Neural cell (in vitro differentiated cells): ENCODE measurements around the gene PRR15L. TPM values are rescaled to one million over a fixed set of nuclear protein-coding genes. Genes with fewer than 3 reads are reported as not detected.

Experiments
- H2AFZ ChIP-seq: fragments of 200-600, 300-800 bp; sonication (generic), shearing (Covaris generic); 2 replicates; pipeline ENCODE4 v1.6.0; 2014; ENCODE audit warnings: low read depth, mild to moderate bottlenecking, antibody characterized with exemption, low read length, moderate library complexity
- H3F3A ChIP-seq: fragments of 200-600 bp; shearing (Covaris generic); 2 replicates; pipeline ENCODE4 v1.6.1; 2016; ENCODE audit warnings: mild to moderate bottlenecking, moderate library complexity, mixed read lengths, antibody characterized with exemption, low read length; ENCODE audit not compliant: insufficient read depth, poor library complexity, severe bottlenecking
- H3K27ac ChIP-seq: fragments of 200-600, 300-800 bp; sonication (generic), shearing (Covaris generic); 2 replicates; pipeline ENCODE4 v1.5.1; 2014; ENCODE audit warnings: mild to moderate bottlenecking, low read length, moderate library complexity
- H3K27me3 ChIP-seq: fragments of 300-800, 200-600 bp; sonication (generic), shearing (Covaris generic); 2 replicates; pipeline ENCODE4 v1.6.0; 2014; ENCODE audit warnings: mild to moderate bottlenecking, low read depth, low read length, moderate library complexity; ENCODE audit not compliant: insufficient read depth
- H3K36me3 ChIP-seq: fragments of 300-800, 200-600 bp; sonication (generic), shearing (Covaris generic); 2 replicates; pipeline ENCODE4 v1.5.1; 2014; ENCODE audit warnings: mild to moderate bottlenecking, antibody characterized with exemption, low read length, moderate library complexity; ENCODE audit not compliant: insufficient read depth
- H3K4me2 ChIP-seq: fragments of 300-800, 200-600 bp; sonication (generic), shearing (Covaris generic); 2 replicates; pipeline ENCODE4 v1.6.0; 2014; ENCODE audit warnings: mild to moderate bottlenecking, low read length
- H3K4me3 ChIP-seq: fragments of 300-800, 200-600 bp; sonication (generic), shearing (Covaris generic); 2 replicates; pipeline ENCODE4 v1.5.1; 2014; ENCODE audit warnings: mild to moderate bottlenecking, low read length, moderate library complexity
- H3K79me2 ChIP-seq: fragments of 200-600 bp; shearing (Covaris generic); replicated peaks from 2 replicates; pipeline ENCODE4 v1.6.0; 2014; ENCODE audit warnings: mild to moderate bottlenecking, low read length, moderate library complexity; ENCODE audit not compliant: insufficient read depth
- H3K9ac ChIP-seq: fragments of 300-800, 200-600 bp; sonication (generic), shearing (Covaris generic); 2 replicates; pipeline ENCODE4 v1.6.1; 2016; ENCODE audit warnings: mild to moderate bottlenecking, low read length, mixed read lengths
- H3K9me2 ChIP-seq: fragments of 200-600 bp; shearing (Covaris generic); 2 replicates; pipeline ENCODE4 v1.6.1; 2016; ENCODE audit warnings: mild to moderate bottlenecking, low read length, mixed read lengths; ENCODE audit not compliant: insufficient read depth
- H3K9me3 ChIP-seq: fragments of 200-600, 300-800 bp; sonication (generic), shearing (Covaris generic); 2 replicates; pipeline ENCODE4 v1.6.1; 2016; ENCODE audit warnings: mild to moderate bottlenecking, mixed run types, low read length, moderate library complexity, mixed read lengths
- H4K20me1 ChIP-seq: fragments of 200-600 bp; shearing (Covaris generic); 2 replicates; pipeline ENCODE4 v1.6.1; 2016; ENCODE audit warnings: mild to moderate bottlenecking, mixed run types; ENCODE audit not compliant: insufficient read depth
- EP300 ChIP-seq: fragments of 450-650 bp; conservative IDR thresholded peaks from 2 replicates; pipeline ENCODE4 v1.6.1; 2014; ENCODE audit warnings: antibody characterized with exemption, mild to moderate bottlenecking, moderate library complexity; ENCODE audit not compliant: poor library complexity, severe bottlenecking
- EZH2 ChIP-seq: fragments of 200-600, 300-800 bp; shearing (Covaris generic), sonication (generic); IDR thresholded peaks from 2 replicates; pipeline ENCODE4 v1.6.1; 2014; ENCODE audit warnings: antibody characterized with exemption, low read length, borderline replicate concordance, mild to moderate bottlenecking; ENCODE audit not compliant: insufficient read depth, poor library complexity, severe bottlenecking
- MXI1 ChIP-seq: fragments of 450-650 bp; conservative IDR thresholded peaks from 2 replicates; pipeline ENCODE4 v1.6.1; 2014; ENCODE audit warnings: antibody characterized with exemption, mild to moderate bottlenecking; ENCODE audit not compliant: poor library complexity, severe bottlenecking
- POLR2AphosphoS5 ChIP-seq: IDR thresholded peaks from 2 replicates; pipeline ENCODE4 v1.6.1; 2012
- RAD21 ChIP-seq: fragments of 450-650 bp; conservative IDR thresholded peaks from 2 replicates; pipeline ENCODE4 v1.6.1; 2014; ENCODE audit warnings: antibody characterized with exemption, mild to moderate bottlenecking, moderate library complexity
- SMC3 ChIP-seq: fragments of 450-650 bp; conservative IDR thresholded peaks from 2 replicates; pipeline ENCODE4 v1.6.1; 2014; ENCODE audit warnings: antibody characterized with exemption, mild to moderate bottlenecking, moderate library complexity; ENCODE audit not compliant: poor library complexity
- TAF1 ChIP-seq: IDR thresholded peaks from 2 replicates; pipeline ENCODE4 v1.6.1; 2012; ENCODE audit warnings: low read depth
- polyA plus RNA-seq: library from polyadenylated mRNA; depleted of rRNA; stranded (reverse); fragments of >200 nt; gene quantifications from 2 replicates; pipeline ENCODE4 v1.2.3, GENCODE V29; 2014
- TF ChIP-seq, protein P1 (sequence below): IDR thresholded peaks from 2 replicates; pipeline ENCODE4 v1.6.1; 2012; ENCODE audit warnings: borderline replicate concordance
- TF ChIP-seq, protein P2 (sequence below): fragments of 450-650 bp; IDR thresholded peaks from 2 replicates; pipeline ENCODE4 v1.5.1; 2014; ENCODE audit warnings: antibody characterized with exemption, mild to moderate bottlenecking, moderate library complexity; ENCODE audit not compliant: poor library complexity, severe bottlenecking

PRR15L gene
- polyA plus RNA-seq, 1 donor from 2014 or later: not detected

DNA sequence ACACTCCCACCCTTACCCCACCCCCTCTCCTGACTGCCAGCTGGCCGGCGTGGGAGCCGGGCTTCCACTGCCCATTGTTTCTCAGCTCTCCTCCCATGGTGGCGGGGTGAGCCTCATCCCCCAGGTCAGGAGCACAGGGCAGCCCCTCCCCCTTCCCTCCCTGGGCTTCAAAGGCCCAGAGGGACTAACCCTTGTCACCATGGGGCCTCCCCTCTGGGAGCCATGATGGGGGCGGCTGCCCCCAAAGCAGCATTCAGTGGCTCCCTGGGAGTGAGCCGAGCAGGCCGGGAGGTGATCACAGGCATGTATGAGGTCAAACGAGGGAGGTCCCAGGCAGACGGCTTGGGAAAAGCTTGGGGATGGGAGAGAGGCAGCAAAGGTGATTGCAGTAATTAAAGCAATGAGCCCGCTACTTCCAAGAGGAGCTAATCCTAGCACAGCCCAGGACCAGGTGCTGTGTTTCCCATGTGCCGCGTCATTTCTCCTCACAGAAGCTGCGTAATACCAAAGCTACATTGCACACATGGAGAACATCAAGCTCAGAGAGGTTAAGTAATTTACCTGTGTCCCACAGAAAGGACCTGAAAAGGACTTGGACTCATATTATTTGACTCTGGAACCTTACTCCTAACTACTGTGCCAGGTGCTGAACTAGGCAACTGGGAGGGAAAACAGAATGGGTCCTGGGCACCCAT is 37.7 kb upstream of the PRR15L start:
- Histone ChIP-seq H3K27ac (no peak overlapping the region), H3K27me3 (no peaks in the 10 kb centered on the region), H3K4me2 (no peak overlapping the region), H4K20me1 (no peaks in the 10 kb centered on the region), H3K36me3 (no peaks in the 10 kb centered on the region), H2AFZ (no peak overlapping the region), H3K9me3 (no peaks in the 10 kb centered on the region), H3K4me3 (no peak overlapping the region), H3F3A (no peaks in the 10 kb centered on the region), H3K79me2 (no peaks in the 10 kb centered on the region), H3K9ac (no peak overlapping the region), H3K9me2 (no peaks in the 10 kb centered on the region)
- TF ChIP-seq, protein P1, sequence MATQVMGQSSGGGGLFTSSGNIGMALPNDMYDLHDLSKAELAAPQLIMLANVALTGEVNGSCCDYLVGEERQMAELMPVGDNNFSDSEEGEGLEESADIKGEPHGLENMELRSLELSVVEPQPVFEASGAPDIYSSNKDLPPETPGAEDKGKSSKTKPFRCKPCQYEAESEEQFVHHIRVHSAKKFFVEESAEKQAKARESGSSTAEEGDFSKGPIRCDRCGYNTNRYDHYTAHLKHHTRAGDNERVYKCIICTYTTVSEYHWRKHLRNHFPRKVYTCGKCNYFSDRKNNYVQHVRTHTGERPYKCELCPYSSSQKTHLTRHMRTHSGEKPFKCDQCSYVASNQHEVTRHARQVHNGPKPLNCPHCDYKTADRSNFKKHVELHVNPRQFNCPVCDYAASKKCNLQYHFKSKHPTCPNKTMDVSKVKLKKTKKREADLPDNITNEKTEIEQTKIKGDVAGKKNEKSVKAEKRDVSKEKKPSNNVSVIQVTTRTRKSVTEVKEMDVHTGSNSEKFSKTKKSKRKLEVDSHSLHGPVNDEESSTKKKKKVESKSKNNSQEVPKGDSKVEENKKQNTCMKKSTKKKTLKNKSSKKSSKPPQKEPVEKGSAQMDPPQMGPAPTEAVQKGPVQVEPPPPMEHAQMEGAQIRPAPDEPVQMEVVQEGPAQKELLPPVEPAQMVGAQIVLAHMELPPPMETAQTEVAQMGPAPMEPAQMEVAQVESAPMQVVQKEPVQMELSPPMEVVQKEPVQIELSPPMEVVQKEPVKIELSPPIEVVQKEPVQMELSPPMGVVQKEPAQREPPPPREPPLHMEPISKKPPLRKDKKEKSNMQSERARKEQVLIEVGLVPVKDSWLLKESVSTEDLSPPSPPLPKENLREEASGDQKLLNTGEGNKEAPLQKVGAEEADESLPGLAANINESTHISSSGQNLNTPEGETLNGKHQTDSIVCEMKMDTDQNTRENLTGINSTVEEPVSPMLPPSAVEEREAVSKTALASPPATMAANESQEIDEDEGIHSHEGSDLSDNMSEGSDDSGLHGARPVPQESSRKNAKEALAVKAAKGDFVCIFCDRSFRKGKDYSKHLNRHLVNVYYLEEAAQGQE: no peak

DNA sequence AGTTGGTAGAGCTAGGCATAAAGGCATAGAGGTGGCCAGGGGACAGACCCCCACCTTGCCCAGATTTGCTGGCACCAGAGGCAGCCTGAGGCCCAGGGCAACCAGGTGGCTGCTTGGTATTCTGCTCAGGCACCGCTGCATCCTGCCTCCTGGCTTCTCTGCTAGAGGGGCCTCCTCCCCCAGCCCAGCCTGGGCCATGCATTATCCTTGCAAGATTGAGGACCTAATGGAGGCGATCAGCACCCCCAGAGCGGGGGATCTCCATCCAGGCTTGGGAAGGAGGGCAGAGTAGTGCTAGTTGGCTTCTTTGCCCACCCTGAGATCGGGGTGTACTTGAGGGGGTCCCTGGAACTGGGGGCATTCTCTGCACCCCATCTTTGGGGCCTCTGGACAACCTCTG is 37.0 kb upstream of the PRR15L start:
- no peak overlapping the region for H3K4me2 ChIP-seq
- H3K4me3 ChIP-seq: no peak overlapping the region
- H3K9ac ChIP-seq: no peak overlapping the region
- no peaks in the 10 kb centered on the region for H3K9me3 ChIP-seq
- H3F3A ChIP-seq: no peaks in the 10 kb centered on the region
- H2AFZ ChIP-seq: no peak overlapping the region
- H3K9me2 ChIP-seq: no peaks in the 10 kb centered on the region
- H3K36me3 ChIP-seq: no peaks in the 10 kb centered on the region
- H3K27ac ChIP-seq: no peak overlapping the region
- H3K79me2 ChIP-seq: no peaks in the 10 kb centered on the region
- TF ChIP-seq, protein P2, sequence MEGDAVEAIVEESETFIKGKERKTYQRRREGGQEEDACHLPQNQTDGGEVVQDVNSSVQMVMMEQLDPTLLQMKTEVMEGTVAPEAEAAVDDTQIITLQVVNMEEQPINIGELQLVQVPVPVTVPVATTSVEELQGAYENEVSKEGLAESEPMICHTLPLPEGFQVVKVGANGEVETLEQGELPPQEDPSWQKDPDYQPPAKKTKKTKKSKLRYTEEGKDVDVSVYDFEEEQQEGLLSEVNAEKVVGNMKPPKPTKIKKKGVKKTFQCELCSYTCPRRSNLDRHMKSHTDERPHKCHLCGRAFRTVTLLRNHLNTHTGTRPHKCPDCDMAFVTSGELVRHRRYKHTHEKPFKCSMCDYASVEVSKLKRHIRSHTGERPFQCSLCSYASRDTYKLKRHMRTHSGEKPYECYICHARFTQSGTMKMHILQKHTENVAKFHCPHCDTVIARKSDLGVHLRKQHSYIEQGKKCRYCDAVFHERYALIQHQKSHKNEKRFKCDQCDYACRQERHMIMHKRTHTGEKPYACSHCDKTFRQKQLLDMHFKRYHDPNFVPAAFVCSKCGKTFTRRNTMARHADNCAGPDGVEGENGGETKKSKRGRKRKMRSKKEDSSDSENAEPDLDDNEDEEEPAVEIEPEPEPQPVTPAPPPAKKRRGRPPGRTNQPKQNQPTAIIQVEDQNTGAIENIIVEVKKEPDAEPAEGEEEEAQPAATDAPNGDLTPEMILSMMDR: no peak
- TF ChIP-seq RAD21 (no peak), TAF1 (no peak), MXI1 (no peak), EZH2 (no peak), POLR2AphosphoS5 (no peak), EP300 (no peak), SMC3 (no peak)
- TF ChIP-seq, protein P1: no peak
- no peaks in the 10 kb centered on the region for H4K20me1 ChIP-seq
- H3K27me3 ChIP-seq: no peaks in the 10 kb centered on the region
